ENCODE measurements around the gene ZNF599. TPM values are rescaled to one million over a fixed set of nuclear protein-coding genes. Genes with fewer than 3 reads are reported as not detected.

ZNF599 gene
- total and polyA plus RNA-seq, 2 of the 13 experiments (the other 11 are each of a cell fraction or from before 2014, with no cell fraction given), result 5.8 to 7.3 TPM

DNA sequence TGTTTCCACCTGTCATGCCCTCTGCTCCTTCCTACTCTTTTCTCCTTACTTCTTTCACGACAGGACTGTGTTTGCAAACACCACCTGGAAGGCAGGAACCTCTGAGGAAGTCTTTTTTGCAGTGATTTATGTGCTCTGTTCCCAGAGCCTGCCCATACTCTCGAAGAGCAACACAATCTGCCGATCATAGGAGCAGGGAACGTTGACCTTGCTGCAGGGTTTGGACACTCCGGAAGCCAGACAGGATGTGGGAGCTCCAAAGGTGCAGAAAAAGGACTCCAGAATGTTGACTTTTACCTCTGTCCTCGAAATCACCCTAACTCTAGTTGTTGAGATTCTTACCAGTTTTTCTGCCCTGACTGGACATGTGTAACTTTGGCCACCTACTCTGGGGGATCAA lies 47.6 kb downstream of the ZNF599 start (continued):
- no peak for TF ChIP-seq NFYB (CRISPR knock-in tag; IDR thresholded peaks at IDR 0.05)
- TF ChIP-seq ZNF496 (CRISPR knock-in tag; IDR thresholded peaks at IDR 0.05; ENCODE audit: insufficient replicate concordance), result no peak
- TF ChIP-seq ZNF709 (CRISPR knock-in tag; IDR thresholded peaks at IDR 0.05), result no peak
- no peak for TF ChIP-seq ZNF776 (CRISPR knock-in tag; IDR thresholded peaks at IDR 0.05)
- TF ChIP-seq, protein P1, sequence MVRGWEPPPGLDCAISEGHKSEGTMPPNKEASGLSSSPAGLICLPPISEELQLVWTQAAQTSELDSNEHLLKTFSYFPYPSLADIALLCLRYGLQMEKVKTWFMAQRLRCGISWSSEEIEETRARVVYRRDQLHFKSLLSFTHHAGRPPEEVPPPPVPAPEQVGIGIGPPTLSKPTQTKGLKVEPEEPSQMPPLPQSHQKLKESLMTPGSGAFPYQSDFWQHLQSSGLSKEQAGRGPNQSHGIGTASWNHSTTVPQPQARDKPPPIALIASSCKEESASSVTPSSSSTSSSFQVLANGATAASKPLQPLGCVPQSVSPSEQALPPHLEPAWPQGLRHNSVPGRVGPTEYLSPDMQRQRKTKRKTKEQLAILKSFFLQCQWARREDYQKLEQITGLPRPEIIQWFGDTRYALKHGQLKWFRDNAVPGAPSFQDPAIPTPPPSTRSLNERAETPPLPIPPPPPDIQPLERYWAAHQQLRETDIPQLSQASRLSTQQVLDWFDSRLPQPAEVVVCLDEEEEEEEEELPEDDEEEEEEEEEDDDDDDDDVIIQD (CRISPR knock-in tag; IDR thresholded peaks at IDR 0.05; ENCODE audit: low read depth), result peak; percentile 43; the same call in 1 of the 2 replicates
- no peak for TF ChIP-seq ZNF264 (CRISPR knock-in tag; IDR thresholded peaks at IDR 0.05)
- no peak for TF ChIP-seq CEBPB (IDR thresholded peaks at IDR 0.05; ENCODE audit: borderline replicate concordance, low read depth, low read length)
- TF ChIP-seq, protein P2, sequence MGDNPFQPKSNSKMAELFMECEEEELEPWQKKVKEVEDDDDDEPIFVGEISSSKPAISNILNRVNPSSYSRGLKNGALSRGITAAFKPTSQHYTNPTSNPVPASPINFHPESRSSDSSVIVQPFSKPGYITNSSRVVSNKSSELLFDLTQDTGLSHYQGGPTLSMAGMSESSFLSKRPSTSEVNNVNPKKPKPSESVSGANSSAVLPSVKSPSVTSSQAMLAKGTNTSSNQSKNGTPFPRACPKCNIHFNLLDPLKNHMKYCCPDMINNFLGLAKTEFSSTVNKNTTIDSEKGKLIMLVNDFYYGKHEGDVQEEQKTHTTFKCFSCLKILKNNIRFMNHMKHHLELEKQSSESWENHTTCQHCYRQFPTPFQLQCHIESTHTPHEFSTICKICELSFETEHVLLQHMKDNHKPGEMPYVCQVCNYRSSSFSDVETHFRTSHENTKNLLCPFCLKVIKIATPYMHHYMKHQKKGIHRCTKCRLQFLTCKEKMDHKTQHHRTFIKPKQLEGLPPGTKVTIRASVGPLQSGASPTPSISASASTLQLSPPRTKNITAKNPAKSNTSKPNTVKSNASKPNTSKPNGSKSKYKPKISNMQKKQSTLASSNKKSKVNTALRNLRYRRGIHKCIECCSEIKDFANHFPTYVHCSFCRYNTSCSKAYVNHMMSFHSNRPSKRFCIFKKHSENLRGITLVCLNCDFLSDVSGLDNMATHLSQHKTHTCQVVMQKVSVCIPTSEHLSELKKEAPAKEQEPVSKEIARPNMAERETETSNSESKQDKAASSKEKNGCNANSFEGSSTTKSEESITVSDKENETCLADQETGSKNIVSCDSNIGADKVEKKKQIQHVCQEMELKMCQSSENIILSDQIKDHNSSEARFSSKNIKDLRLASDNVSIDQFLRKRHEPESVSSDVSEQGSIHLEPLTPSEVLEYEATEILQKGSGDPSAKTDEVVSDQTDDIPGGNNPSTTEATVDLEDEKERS (CRISPR knock-in tag; IDR thresholded peaks at IDR 0.05), result 0 out of 2 replicates have a peak, but pooled peaks have one; percentile 32
- TF ChIP-seq ZSCAN29 (CRISPR knock-in tag; conservative IDR thresholded peaks at IDR 0.05), result no peak
- TF ChIP-seq HDAC1 (CRISPR knock-in tag; IDR thresholded peaks at IDR 0.05), result no peak
- TF ChIP-seq, protein P3, sequence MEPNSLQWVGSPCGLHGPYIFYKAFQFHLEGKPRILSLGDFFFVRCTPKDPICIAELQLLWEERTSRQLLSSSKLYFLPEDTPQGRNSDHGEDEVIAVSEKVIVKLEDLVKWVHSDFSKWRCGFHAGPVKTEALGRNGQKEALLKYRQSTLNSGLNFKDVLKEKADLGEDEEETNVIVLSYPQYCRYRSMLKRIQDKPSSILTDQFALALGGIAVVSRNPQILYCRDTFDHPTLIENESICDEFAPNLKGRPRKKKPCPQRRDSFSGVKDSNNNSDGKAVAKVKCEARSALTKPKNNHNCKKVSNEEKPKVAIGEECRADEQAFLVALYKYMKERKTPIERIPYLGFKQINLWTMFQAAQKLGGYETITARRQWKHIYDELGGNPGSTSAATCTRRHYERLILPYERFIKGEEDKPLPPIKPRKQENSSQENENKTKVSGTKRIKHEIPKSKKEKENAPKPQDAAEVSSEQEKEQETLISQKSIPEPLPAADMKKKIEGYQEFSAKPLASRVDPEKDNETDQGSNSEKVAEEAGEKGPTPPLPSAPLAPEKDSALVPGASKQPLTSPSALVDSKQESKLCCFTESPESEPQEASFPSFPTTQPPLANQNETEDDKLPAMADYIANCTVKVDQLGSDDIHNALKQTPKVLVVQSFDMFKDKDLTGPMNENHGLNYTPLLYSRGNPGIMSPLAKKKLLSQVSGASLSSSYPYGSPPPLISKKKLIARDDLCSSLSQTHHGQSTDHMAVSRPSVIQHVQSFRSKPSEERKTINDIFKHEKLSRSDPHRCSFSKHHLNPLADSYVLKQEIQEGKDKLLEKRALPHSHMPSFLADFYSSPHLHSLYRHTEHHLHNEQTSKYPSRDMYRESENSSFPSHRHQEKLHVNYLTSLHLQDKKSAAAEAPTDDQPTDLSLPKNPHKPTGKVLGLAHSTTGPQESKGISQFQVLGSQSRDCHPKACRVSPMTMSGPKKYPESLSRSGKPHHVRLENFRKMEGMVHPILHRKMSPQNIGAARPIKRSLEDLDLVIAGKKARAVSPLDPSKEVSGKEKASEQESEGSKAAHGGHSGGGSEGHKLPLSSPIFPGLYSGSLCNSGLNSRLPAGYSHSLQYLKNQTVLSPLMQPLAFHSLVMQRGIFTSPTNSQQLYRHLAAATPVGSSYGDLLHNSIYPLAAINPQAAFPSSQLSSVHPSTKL (CRISPR knock-in tag; IDR thresholded peaks at IDR 0.05), result peak; percentile 69
- no peak for TF ChIP-seq NCOR1 (IDR thresholded peaks at IDR 0.05; ENCODE audit: borderline replicate concordance, low read length)
- TF ChIP-seq ZBTB8A (CRISPR knock-in tag; IDR thresholded peaks at IDR 0.05; ENCODE audit: borderline replicate concordance, low read depth), result no peak
- no peak for TF ChIP-seq ZNF263 (CRISPR knock-in tag; IDR thresholded peaks at IDR 0.05)
- no peak for TF ChIP-seq MBD4 (IDR thresholded peaks at IDR 0.05; ENCODE audit: borderline replicate concordance, low read length)
- TF ChIP-seq, protein P4, sequence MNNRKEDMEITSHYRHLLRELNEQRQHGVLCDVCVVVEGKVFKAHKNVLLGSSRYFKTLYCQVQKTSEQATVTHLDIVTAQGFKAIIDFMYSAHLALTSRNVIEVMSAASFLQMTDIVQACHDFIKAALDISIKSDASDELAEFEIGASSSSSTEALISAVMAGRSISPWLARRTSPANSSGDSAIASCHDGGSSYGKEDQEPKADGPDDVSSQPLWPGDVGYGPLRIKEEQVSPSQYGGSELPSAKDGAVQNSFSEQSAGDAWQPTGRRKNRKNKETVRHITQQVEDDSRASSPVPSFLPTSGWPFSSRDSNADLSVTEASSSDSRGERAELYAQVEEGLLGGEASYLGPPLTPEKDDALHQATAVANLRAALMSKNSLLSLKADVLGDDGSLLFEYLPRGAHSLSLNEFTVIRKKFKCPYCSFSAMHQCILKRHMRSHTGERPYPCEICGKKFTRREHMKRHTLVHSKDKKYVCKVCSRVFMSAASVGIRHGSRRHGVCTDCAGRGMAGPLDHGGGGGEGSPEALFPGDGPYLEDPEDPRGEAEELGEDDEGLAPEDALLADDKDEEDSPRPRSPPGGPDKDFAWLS (CRISPR knock-in tag; IDR thresholded peaks at IDR 0.05; ENCODE audit: borderline replicate concordance), result no peak
- TF ChIP-seq EP300 (IDR thresholded peaks at IDR 0.05; ENCODE audit: low read depth in 2 of 2, low read length in 2 of 2), result no peak; a peak in 1 of 4 replicates
- TF ChIP-seq EP300 (CRISPR knock-in tag; IDR thresholded peaks at IDR 0.05; ENCODE audit: borderline replicate concordance), result no peak
- no peak for TF ChIP-seq CAMTA2 (CRISPR knock-in tag; IDR thresholded peaks at IDR 0.05; ENCODE audit: borderline replicate concordance)
- no peak for TF ChIP-seq ZNF777 (CRISPR knock-in tag; IDR thresholded peaks at IDR 0.05)
- no peak for TF ChIP-seq ZNF530 (CRISPR knock-in tag; IDR thresholded peaks at IDR 0.05; ENCODE audit: low read depth)

Data from HepG2 (cell line).